Transverse colon (tissue), 4 donors: Measurements from ENCODE around the gene ZFP92. TPM values are rescaled to one million over a fixed set of nuclear protein-coding genes. Genes with fewer than 3 reads are reported as not detected.
"Not testable (repeated sequence)": the region's sequence is repeated elsewhere in the genome, so short reads cannot be mapped to it uniquely, and the experiment has no call there.

Experiments used
- DNase-seq: peaks from one replicate; pipeline ENCODE4 v3.0.0-alpha.2; 2019
- H3K27ac ChIP-seq, 4 donors: fragments of 200-600 bp; sonication (generic); 2 replicates each; pipeline ENCODE4 v1.5.1; 2016 to 2018; ENCODE audit warnings: inconsistent platforms in 4 of 4
- H3K27me3 ChIP-seq: fragments of 200-600 bp; sonication (generic); 2 replicates; pipeline ENCODE4 v1.5.1; 2017; ENCODE audit warnings: inconsistent platforms
- H3K36me3 ChIP-seq, 4 donors: fragments of 200-600 bp; sonication (generic); 2 replicates each; pipeline ENCODE4 v1.5.1; 2017 to 2019; ENCODE audit warnings: inconsistent platforms in 4 of 4
- H3K4me1 ChIP-seq, 4 donors: fragments of 200-600 bp; sonication (generic); 2 replicates each; pipeline ENCODE4 v1.5.1; 2017 to 2020; ENCODE audit warnings: inconsistent platforms in 4 of 4
- H3K4me3 ChIP-seq, 4 donors: fragments of 200-600 bp; sonication (generic); 1 replicate in 1 of 4; 2 replicates in 3 of 4; pipeline versions ENCODE4 v1.5.1 to v1.6.1; 2017 to 2019; ENCODE audit warnings: inconsistent platforms in 4 of 4
- H3K9me3 ChIP-seq, 2 donors: fragments of 200-600 bp; sonication (generic); 2 replicates each; pipeline ENCODE4 v1.5.1; 2017 to 2019; ENCODE audit warnings: inconsistent platforms in 2 of 2
- EP300 ChIP-seq: sonication (generic); formaldehyde crosslinking; IDR thresholded peaks from one replicate; pipeline ENCODE4 v1.6.1; 2017; ENCODE audit warnings: antibody characterized with exemption, low read depth
- POLR2A ChIP-seq: fragments of 450-650 bp; IDR thresholded peaks from one replicate; pipeline ENCODE4 v1.6.1; 2016; ENCODE audit warnings: antibody characterized with exemption, mild to moderate bottlenecking, moderate library complexity
- POLR2AphosphoS5 ChIP-seq, 3 donors: sonication (generic); formaldehyde crosslinking; IDR thresholded peaks; one replicate each; pipeline ENCODE4 v1.6.1; 2016; ENCODE audit warnings: antibody characterized with exemption in 3 of 3
- WGBS, 2 donors: methylation state at CpG; one replicate each; pipeline ENCODE4 v1.1.5; 2018; ENCODE audit warnings: low coverage in 1 of 2; 5-methylcytosine and 5-hydroxymethylcytosine counted together
- in situ Hi-C, 4 donors: fragments of 200-750 bp; cut with MboI; loops; one replicate each; pipeline versions ENCODE4 v1.15.0 to v1.15.1; 2017; ENCODE audit warnings: low sequenced_read_pairs in 3 of 4, low pct_ligation_motif_present in 1 of 4, low pct_unique_long_range_greater_than_20kb in 1 of 4
- intact Hi-C: fragments of 100-400 bp; cut with DNase I; formaldehyde crosslinking; loops from one replicate; pipeline ENCODE4 v1.15.1; 2023; ENCODE audit warnings: low total_unique reads
- total RNA-seq, 4 donors: library from RNA; depleted of rRNA; stranded (reverse); fragments of >200 nt; gene quantifications; one replicate each; pipeline ENCODE4 v1.1.0, GENCODE V29; 2016
- TF ChIP-seq, protein P1 (sequence below), 5 experiments: fragments of 200-600 bp in 3 of 5; fragments of 450-650 bp in 2 of 5; sonication (generic) in 3 of 5; IDR thresholded peaks; 1 replicate in 2 of 5; 2 replicates in 3 of 5; pipeline ENCODE4 v1.5.1; 2016 to 2017; ENCODE audit warnings: antibody characterized with exemption in 5 of 5, inconsistent platforms in 3 of 5, mild to moderate bottlenecking in 2 of 5, moderate library complexity in 1 of 5

Gene ZFP92
- total RNA-seq, 4 donors from 2014 or later = 0.27 to 3.0 (median 1.3) TPM

- 83% methylated on average over 3 of the region's 3 CpGs; no CpG with 5 or more reads in 1 of the 2 donors for WGBS, 2 donors
- no peaks in the 10 kb centered on the region for H3K27me3 ChIP-seq
- DNase-seq = no peak
- H3K4me1 ChIP-seq = no peaks in the 10 kb centered on the region
- H3K4me3 ChIP-seq = no peak overlapping the region
- intact Hi-C loops = no loop called here
- no peaks in the 10 kb centered on the region for H3K9me3 ChIP-seq
- in situ Hi-C loops = no loop called here
- H3K36me3 ChIP-seq = no peaks in the 10 kb centered on the region
- TF ChIP-seq POLR2A = no peak
- TF ChIP-seq, protein P1, sequence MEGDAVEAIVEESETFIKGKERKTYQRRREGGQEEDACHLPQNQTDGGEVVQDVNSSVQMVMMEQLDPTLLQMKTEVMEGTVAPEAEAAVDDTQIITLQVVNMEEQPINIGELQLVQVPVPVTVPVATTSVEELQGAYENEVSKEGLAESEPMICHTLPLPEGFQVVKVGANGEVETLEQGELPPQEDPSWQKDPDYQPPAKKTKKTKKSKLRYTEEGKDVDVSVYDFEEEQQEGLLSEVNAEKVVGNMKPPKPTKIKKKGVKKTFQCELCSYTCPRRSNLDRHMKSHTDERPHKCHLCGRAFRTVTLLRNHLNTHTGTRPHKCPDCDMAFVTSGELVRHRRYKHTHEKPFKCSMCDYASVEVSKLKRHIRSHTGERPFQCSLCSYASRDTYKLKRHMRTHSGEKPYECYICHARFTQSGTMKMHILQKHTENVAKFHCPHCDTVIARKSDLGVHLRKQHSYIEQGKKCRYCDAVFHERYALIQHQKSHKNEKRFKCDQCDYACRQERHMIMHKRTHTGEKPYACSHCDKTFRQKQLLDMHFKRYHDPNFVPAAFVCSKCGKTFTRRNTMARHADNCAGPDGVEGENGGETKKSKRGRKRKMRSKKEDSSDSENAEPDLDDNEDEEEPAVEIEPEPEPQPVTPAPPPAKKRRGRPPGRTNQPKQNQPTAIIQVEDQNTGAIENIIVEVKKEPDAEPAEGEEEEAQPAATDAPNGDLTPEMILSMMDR (IDR thresholded peaks at IDR 0.05) = no peak
- TF ChIP-seq EP300 = no peak
- no peak for TF ChIP-seq POLR2AphosphoS5 (IDR thresholded peaks at IDR 0.05)
- H3K27ac ChIP-seq = no peak overlapping the region
Measured at GRCh38 chrX:153382563-153383482, 28.4 kb upstream of the ZFP92 start.

GRCh38 chrX:153384390-153384789 lies 26.9 kb upstream of the ZFP92 start:
- intact Hi-C loops (no loop called here), in situ Hi-C loops (no loop called here)
- Histone ChIP-seq H3K9me3 (no peaks in the 10 kb centered on the region), H3K27me3 (no peaks in the 10 kb centered on the region), H3K4me1 (no peaks in the 10 kb centered on the region), H3K4me3 (no peak overlapping the region), H3K27ac (no peak overlapping the region), H3K36me3 (no peaks in the 10 kb centered on the region)
- DNase-seq = no peak
- TF ChIP-seq, protein P1 (IDR thresholded peaks at IDR 0.05) = no peak
- TF ChIP-seq POLR2A (no peak), EP300 (no peak), POLR2AphosphoS5 (IDR thresholded peaks at IDR 0.05) (no peak)
- WGBS, 2 donors = 86% methylated on average over 6 of the region's 6 CpGs; no CpG with 5 or more reads in 1 of the 2 donors

GRCh38 chrX:153384973-153385372 lies 26.3 kb upstream of the ZFP92 start:
- H3K27me3 ChIP-seq, H3K9me3 ChIP-seq, DNase-seq, in situ Hi-C loops, H3K36me3 ChIP-seq, H3K27ac ChIP-seq, H3K4me3 ChIP-seq, intact Hi-C loops, H3K4me1 ChIP-seq: not testable (repeated sequence)
- 67 to 75% methylated on average over 1 to 2 of the region's 2 CpGs for WGBS, 2 donors

DNA sequence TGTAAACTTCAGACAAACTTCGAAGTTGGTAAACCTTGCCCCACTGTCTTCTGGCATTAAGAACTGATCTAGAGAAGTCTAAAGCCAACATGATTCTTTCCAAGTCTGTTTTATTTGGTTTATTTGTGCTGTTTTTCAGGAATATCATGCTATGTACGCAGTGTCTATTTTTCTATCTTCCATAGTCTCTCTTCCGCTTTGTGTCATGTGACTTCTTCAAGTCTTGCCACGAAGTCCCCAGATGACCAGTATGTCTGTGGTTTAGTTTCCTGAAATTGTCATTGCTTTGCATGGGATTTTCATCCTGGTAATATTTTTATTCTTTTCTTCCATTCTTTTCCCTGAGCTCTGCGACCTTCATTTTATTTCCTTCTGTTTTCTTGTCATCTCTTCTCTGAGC lies 25.2 kb upstream of the ZFP92 start:
- in situ Hi-C loops = no loop called here
- H3K27me3 ChIP-seq = no peaks in the 10 kb centered on the region
- H3K27ac ChIP-seq = no peak overlapping the region
- intact Hi-C loops = no loop called here
- TF ChIP-seq, protein P1 (IDR thresholded peaks at IDR 0.05) = no peak
- TF ChIP-seq EP300 (no peak), POLR2AphosphoS5 (IDR thresholded peaks at IDR 0.05) (no peak), POLR2A (no peak)
- H3K4me3 ChIP-seq = no peak overlapping the region
- 73 to 75% methylated on average over 5 of the region's 5 CpGs for WGBS, 2 donors
- no peaks in the 10 kb centered on the region for H3K4me1 ChIP-seq
- H3K36me3 ChIP-seq = no peaks in the 10 kb centered on the region
- H3K9me3 ChIP-seq = no peaks in the 10 kb centered on the region
- no peak for DNase-seq
